ENCODE data around the gene ZNF768. TPM values are rescaled to one million over a fixed set of nuclear protein-coding genes. Genes with fewer than 3 reads are reported as not detected.
"Not testable (repeated sequence)": the region's sequence is repeated elsewhere in the genome, so short reads cannot be mapped to it uniquely, and the experiment has no call there.

Gene ZNF768
- total and polyA plus RNA-seq, 7 donors, result 49.0 to 125 (median 60.4) TPM

DNA sequence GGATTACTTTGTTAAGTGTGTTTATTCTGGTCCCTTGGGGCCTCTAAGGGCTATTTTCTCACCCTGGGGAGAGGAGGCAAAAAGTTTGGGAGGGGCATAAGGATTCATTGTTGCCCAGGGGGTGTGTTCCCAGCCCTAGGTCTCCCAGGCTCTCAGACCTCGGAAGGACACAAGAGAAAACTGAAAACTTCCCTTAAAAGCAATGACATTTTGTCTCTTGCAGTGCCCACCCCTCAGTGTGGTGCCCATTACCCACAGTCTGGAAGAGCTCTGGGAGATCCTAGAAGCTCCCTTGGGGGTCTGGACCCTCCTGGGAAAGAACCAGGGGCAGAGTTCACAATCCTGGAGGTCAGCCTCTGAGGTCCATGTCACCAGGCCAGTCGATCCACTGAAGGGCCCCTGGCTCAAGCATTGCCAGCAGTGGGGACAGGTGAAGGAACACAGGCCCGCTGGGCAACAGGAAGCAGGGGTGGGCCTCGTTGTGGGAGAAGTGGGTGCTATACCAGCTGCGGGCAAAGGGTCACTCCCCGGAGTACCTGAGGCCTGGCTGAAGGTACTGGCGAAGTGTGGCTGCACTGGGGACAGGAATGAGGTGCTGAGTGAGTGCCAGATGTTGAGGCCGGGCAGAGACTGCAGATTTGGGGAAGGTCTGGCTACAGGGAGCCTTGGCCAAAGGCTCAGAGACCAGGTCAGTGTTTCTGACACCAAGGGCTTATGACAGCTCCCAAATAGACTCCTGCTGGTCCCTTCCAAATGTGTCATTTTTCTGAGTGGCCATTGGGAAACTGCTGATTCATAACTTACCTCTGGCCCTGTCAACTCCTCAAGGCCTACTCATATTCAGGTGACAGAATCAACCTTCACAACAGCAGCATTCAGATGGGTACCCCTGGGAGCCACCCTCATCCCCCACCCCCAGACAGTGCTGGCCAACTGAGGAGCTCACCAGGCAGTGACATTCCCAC, 12.9 kb upstream of the ZNF768 start:
- Histone ChIP-seq H3K4me1 (peaks cover 4% of the 10 kb centered on the region), H3K27me3 (ENCODE audit: insufficient read depth in 3 of 3, low read length in 2 of 3) (no peaks in the 10 kb centered on the region), H3K27ac (no peak overlapping the region), H3K4me3 (no peak overlapping the region), H3K9me3 (no peaks in the 10 kb centered on the region), H3K36me3 (ENCODE audit: insufficient read depth in 1 of 2, low read depth in 1 of 2) (peaks cover 0 to 4% of the 10 kb centered on the region in 2 donors)
- intact Hi-C loops (cut with DNase I), result loop anchor here in 1 of 2 donors (10.0 kb wide), 1 partner anchor 96 kb away; no protein-coding TSS in a partner anchor
- TF ChIP-seq, protein P1, sequence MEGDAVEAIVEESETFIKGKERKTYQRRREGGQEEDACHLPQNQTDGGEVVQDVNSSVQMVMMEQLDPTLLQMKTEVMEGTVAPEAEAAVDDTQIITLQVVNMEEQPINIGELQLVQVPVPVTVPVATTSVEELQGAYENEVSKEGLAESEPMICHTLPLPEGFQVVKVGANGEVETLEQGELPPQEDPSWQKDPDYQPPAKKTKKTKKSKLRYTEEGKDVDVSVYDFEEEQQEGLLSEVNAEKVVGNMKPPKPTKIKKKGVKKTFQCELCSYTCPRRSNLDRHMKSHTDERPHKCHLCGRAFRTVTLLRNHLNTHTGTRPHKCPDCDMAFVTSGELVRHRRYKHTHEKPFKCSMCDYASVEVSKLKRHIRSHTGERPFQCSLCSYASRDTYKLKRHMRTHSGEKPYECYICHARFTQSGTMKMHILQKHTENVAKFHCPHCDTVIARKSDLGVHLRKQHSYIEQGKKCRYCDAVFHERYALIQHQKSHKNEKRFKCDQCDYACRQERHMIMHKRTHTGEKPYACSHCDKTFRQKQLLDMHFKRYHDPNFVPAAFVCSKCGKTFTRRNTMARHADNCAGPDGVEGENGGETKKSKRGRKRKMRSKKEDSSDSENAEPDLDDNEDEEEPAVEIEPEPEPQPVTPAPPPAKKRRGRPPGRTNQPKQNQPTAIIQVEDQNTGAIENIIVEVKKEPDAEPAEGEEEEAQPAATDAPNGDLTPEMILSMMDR (IDR thresholded peaks at IDR 0.05), result no peak
- DNase-seq (no peak), ATAC-seq (no peak)
- 85 to 88% (median 85%) methylated on average over 8 of the region's 8 CpGs for WGBS, 3 donors

DNA sequence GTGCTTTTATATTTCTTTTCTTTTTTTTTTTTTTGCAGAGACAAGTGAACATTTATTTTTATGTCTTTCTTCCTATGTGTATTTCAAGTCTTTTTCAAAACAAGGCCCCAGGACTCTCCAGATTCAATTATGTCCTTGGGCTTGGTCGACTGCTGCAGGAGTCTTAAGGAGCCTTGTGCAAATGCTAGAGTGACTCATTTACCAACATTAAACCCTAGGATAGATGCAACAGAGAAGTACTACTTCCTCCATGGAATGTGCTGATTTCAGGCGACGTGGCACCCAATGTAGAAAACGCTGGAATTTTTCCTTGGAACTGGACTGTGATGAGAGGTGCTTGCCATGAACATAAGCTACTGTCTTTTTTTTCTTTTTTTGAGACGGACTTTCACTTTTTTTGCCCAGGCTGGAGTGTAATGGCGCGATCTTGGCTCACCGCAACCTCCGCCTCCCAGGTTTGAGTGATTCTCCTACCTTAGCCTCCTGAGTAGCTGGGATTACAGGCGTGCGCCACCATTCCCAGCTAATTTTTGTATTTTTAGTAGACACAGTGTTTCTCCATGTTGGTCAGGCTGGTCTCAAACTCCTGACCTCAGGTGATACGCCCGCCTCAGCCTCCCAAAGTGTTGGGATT, 10.1 kb upstream of the ZNF768 start:
- Histone ChIP-seq H3K27ac (peak overlapping the region; percentile 97), H3K4me1 (peaks cover 12% of the 10 kb centered on the region), H3K36me3 (ENCODE audit: insufficient read depth in 1 of 2, low read depth in 1 of 2) (peaks cover 0 to 21% of the 10 kb centered on the region in 2 donors), H3K4me3 (peak overlapping the region; percentile 94)
- intact Hi-C loops (cut with DNase I), result loop anchor here in 1 of 2 donors (10.0 kb wide), 1 partner anchor 98 kb away; no protein-coding TSS in a partner anchor
- H3K27me3 ChIP-seq (ENCODE audit: insufficient read depth in 3 of 3, low read length in 2 of 3); DNase-seq; H3K9me3 ChIP-seq; ATAC-seq: not testable (repeated sequence)
- 93 to 95% (median 94%) methylated on average over 13 of the region's 13 CpGs for WGBS, 3 donors

DNA sequence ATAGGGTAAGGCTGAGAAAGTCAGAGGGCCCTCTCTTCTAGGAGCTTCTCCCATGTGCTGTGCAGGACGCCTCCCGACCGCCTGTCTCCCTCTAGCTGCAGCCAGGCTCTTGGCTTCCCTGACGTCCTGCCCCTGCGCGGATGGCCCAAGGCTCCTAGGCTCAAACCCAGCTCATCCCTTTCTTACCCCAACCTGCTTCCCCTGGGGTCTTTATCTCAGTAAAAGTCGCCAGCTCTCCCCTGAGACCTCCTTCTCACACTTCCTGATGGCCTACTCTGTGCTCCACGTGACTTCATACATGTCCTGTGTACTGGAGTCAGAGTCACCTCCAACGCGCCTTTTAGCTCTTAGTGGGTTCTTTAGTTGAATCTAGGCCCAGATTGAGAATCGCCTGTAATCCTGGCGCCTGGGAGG, 9.4 kb upstream of the ZNF768 start:
- Histone ChIP-seq H3K36me3 (ENCODE audit: insufficient read depth in 1 of 2, low read depth in 1 of 2) (peaks cover 0 to 28% of the 10 kb centered on the region in 2 donors), H3K27ac (peak overlapping the region; percentile 97), H3K4me3 (peak overlapping the region; percentile 94), H3K4me1 (peaks cover 17% of the 10 kb centered on the region), H3K27me3 (ENCODE audit: insufficient read depth in 3 of 3, low read length in 2 of 3) (no peaks in the 10 kb centered on the region), H3K9me3 (no peaks in the 10 kb centered on the region)
- peak; percentile 70 to 86 for DNase-seq
- intact Hi-C loops (cut with DNase I), result loop anchor here (1.0 to 10.0 kb wide), 5 partner anchors 23 to 106 kb away; partner anchors contain the start of genes ZNF764 (in 2 of the 2) and ZNF785 (in 1 of the 2)
- 31 to 34% (median 32%) methylated on average over 12 of the region's 12 CpGs for WGBS, 3 donors
- TF ChIP-seq, protein P1 (IDR thresholded peaks at IDR 0.05), result peak; percentile 63
- ATAC-seq, result peak; percentile 75 to 83 (median 78)

DNA sequence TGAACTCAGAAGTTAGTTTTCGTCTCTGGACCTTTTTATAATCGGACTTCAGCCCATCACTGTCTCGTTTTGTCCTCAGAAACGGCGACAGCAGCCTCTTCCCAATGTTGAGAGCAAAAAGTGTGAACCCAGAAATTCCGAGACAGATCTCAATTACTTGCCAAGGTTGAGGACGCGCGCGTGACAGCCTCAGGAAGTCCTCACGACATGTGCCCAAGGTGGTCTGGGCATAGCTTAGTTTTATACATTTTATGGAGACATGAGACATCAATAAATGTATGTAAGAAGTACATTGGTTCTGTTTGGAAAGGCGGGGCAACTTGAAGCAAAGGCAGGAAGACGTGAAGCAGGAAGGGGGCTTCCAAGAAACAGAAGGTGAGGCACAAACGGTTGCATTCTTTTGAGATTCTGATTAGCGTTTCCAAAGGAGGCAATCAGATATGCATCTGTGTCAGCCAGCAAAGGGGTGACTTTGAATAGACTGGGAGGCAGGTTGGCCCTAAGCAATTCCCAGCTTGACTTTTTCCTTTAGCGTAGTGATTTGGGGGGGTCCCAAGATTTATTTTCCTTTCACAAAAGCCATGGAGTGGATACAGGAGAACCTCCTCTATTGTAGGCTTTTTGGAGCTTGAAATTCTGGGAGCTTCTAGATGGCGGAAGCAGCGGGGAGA, 8.9 kb upstream of the ZNF768 start:
- 3 to 4% (median 4%) methylated on average over 18 of the region's 18 CpGs for WGBS, 3 donors
- peaks cover 4 to 34% of the 10 kb centered on the region in 2 donors for H3K36me3 ChIP-seq (ENCODE audit: insufficient read depth in 1 of 2, low read depth in 1 of 2)
- H3K9me3 ChIP-seq, result no peaks in the 10 kb centered on the region
- ATAC-seq (peak; percentile 27 to 42 (median 36)), DNase-seq (no peak)
- peaks cover 17% of the 10 kb centered on the region for H3K4me1 ChIP-seq
- peak overlapping the region; percentile 97 for H3K27ac ChIP-seq
- intact Hi-C loops (cut with DNase I), result loop anchor here (1.0 to 10.0 kb wide), 5 partner anchors 23 to 106 kb away; partner anchors contain the start of genes ZNF764 (in 2 of the 2) and ZNF785 (in 1 of the 2)
- peak overlapping the region; percentile 94 for H3K4me3 ChIP-seq
- TF ChIP-seq, protein P1 (IDR thresholded peaks at IDR 0.05), result no peak
- no peaks in the 10 kb centered on the region for H3K27me3 ChIP-seq (ENCODE audit: insufficient read depth in 3 of 3, low read length in 2 of 3)
